Breast epithelium (tissue), 3 donors: ENCODE data around the gene ABAT.

Experiments
- POLR2A ChIP-seq: fragments of 450-650 bp; IDR thresholded peaks from one replicate; pipeline ENCODE4 v1.6.1; 2016; ENCODE audit warnings: antibody characterized with exemption, mild to moderate bottlenecking, moderate library complexity
- POLR2AphosphoS5 ChIP-seq, 3 donors: sonication (generic); formaldehyde crosslinking; IDR thresholded peaks; one replicate each; pipeline ENCODE4 v1.6.1; 2017; ENCODE audit warnings: antibody characterized with exemption in 3 of 3
- TF ChIP-seq, protein P1 (sequence below), 3 donors: fragments of 450-650 bp; IDR thresholded peaks; one replicate each; pipeline ENCODE4 v1.5.1; 2016 to 2017; ENCODE audit warnings: antibody characterized with exemption in 3 of 3, mild to moderate bottlenecking in 3 of 3, moderate library complexity in 3 of 3

DNA sequence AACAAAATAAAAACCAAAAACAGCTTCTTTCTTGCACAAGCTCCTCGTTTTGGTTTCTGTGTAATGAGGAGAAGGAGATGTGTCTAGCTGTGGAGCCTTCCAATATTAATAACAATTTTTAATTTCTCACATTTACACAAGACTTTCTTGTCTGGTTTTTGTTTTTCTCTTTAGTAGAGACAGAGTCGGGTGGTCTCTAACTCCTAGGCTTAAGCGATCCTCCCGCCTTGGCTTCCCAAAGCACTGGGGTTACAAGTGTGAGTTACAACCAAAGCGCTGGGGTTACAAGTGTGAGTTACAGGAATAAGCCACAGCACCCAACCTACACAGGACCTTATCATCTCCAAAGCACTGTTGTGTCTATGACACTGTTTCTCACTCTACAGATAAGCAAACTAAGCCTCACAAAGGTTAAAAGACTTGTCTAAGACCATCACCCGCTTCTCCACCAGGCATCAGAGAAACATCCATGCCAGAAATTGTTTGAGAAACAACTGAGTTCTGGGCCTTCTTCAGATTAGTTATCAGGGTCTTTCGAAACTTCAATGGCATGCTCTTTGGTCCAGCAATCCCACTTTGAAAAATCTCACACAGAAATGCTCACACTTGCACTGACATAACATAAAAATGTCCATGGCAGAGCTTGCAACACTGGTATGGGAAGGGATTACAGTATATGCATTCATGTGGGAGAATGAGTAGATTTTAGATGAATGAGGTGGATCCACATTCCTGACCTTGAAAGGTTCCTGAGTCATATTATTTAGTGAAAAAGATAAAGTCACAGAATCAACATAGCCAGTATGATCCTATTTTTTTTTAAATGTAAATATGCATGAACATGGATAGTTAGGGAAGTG is 3.9 kb downstream of the ABAT start:
- TF ChIP-seq POLR2A: no peak
- TF ChIP-seq, protein P1, sequence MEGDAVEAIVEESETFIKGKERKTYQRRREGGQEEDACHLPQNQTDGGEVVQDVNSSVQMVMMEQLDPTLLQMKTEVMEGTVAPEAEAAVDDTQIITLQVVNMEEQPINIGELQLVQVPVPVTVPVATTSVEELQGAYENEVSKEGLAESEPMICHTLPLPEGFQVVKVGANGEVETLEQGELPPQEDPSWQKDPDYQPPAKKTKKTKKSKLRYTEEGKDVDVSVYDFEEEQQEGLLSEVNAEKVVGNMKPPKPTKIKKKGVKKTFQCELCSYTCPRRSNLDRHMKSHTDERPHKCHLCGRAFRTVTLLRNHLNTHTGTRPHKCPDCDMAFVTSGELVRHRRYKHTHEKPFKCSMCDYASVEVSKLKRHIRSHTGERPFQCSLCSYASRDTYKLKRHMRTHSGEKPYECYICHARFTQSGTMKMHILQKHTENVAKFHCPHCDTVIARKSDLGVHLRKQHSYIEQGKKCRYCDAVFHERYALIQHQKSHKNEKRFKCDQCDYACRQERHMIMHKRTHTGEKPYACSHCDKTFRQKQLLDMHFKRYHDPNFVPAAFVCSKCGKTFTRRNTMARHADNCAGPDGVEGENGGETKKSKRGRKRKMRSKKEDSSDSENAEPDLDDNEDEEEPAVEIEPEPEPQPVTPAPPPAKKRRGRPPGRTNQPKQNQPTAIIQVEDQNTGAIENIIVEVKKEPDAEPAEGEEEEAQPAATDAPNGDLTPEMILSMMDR (IDR thresholded peaks at IDR 0.05): no peak
- TF ChIP-seq POLR2AphosphoS5 (IDR thresholded peaks at IDR 0.05): no peak
